H1 (cell line): Measurements from ENCODE around the gene MED12L.

ENCODE experiments used
- POLR2A ChIP-seq, 2 experiments: IDR thresholded peaks; 1 replicate in 1 of 2; 2 replicates in 1 of 2; pipeline ENCODE4 v1.6.1; 2011; ENCODE audit warnings: low read depth in 2 of 2, low read length in 2 of 2, mild to moderate bottlenecking in 2 of 2; ENCODE audit errors: control extremely low read depth in 1 of 2
- TBP ChIP-seq: IDR thresholded peaks from 2 replicates; pipeline ENCODE4 v1.6.1; 2011; ENCODE audit warnings: low read depth, low read length, improper control_type of control experiment
- TF ChIP-seq, protein P1 (sequence below): IDR thresholded peaks from 2 replicates; pipeline ENCODE4 v1.6.1; 2012; ENCODE audit warnings: low read length, inconsistent platforms
- TF ChIP-seq, protein P2 (sequence below), 3 experiments: IDR thresholded peaks; 1 replicate in 2 of 3; 2 replicates in 1 of 3; pipeline versions ENCODE4 v1.5.1 to v1.6.1; 2011; ENCODE audit warnings: low read length in 3 of 3, mild to moderate bottlenecking in 3 of 3, inconsistent platforms in 2 of 3, low read depth in 1 of 3, moderate library complexity in 1 of 3; ENCODE audit not compliant: insufficient read depth in 1 of 3; ENCODE audit errors: control extremely low read depth in 1 of 3

DNA sequence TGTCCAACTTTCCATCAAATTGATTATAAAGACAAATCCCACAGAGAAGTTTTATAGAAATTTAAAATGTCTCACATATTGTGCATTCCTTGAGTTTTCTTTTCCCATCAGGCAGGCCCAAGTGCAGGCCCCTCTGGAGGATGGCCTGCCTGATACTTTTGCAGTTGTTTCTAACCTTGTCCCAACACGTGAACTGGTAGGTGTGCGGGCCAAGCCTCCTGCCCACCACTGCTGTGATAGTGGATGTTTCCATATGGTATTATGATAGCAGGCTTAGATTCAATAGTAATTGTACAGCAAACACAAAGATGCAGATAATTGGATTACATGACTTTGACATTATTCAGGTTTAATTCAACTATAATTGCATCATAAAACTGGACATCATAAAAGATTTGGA lies 297.6 kb downstream of the MED12L start:
- TF ChIP-seq TBP = no peak
- TF ChIP-seq POLR2A (IDR thresholded peaks at IDR 0.05; ENCODE audit: control extremely low read depth in 1 of 2, low read depth in 2 of 2, low read length in 2 of 2) = no peak
- TF ChIP-seq, protein P1, sequence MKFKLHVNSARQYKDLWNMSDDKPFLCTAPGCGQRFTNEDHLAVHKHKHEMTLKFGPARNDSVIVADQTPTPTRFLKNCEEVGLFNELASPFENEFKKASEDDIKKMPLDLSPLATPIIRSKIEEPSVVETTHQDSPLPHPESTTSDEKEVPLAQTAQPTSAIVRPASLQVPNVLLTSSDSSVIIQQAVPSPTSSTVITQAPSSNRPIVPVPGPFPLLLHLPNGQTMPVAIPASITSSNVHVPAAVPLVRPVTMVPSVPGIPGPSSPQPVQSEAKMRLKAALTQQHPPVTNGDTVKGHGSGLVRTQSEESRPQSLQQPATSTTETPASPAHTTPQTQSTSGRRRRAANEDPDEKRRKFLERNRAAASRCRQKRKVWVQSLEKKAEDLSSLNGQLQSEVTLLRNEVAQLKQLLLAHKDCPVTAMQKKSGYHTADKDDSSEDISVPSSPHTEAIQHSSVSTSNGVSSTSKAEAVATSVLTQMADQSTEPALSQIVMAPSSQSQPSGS = no peak
- TF ChIP-seq, protein P2, sequence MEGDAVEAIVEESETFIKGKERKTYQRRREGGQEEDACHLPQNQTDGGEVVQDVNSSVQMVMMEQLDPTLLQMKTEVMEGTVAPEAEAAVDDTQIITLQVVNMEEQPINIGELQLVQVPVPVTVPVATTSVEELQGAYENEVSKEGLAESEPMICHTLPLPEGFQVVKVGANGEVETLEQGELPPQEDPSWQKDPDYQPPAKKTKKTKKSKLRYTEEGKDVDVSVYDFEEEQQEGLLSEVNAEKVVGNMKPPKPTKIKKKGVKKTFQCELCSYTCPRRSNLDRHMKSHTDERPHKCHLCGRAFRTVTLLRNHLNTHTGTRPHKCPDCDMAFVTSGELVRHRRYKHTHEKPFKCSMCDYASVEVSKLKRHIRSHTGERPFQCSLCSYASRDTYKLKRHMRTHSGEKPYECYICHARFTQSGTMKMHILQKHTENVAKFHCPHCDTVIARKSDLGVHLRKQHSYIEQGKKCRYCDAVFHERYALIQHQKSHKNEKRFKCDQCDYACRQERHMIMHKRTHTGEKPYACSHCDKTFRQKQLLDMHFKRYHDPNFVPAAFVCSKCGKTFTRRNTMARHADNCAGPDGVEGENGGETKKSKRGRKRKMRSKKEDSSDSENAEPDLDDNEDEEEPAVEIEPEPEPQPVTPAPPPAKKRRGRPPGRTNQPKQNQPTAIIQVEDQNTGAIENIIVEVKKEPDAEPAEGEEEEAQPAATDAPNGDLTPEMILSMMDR (IDR thresholded peaks at IDR 0.05; ENCODE audit: control extremely low read depth in 1 of 3, insufficient read depth in 1 of 3, low read depth in 1 of 3, low read length in 3 of 3) = no peak
